Stimulated activated CD4-positive, alpha-beta T cell treated with anti-CD3 and anti-CD28 coated beads, Interleukin-4, amount 100 ng/mL, for 4 hours (primary cell): Measurements from ENCODE around the gene MRGPRE.
"Not testable (repeated sequence)": the region's sequence is repeated elsewhere in the genome, so short reads cannot be mapped to it uniquely, and the experiment has no call there.

Source experiments
- DNase-seq, 2 experiments: peaks; one replicate each; pipeline ENCODE4 v3.0.0-alpha.2; 2020

Gene MRGPRE, protein sequence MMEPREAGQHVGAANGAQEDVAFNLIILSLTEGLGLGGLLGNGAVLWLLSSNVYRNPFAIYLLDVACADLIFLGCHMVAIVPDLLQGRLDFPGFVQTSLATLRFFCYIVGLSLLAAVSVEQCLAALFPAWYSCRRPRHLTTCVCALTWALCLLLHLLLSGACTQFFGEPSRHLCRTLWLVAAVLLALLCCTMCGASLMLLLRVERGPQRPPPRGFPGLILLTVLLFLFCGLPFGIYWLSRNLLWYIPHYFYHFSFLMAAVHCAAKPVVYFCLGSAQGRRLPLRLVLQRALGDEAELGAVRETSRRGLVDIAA

DNA sequence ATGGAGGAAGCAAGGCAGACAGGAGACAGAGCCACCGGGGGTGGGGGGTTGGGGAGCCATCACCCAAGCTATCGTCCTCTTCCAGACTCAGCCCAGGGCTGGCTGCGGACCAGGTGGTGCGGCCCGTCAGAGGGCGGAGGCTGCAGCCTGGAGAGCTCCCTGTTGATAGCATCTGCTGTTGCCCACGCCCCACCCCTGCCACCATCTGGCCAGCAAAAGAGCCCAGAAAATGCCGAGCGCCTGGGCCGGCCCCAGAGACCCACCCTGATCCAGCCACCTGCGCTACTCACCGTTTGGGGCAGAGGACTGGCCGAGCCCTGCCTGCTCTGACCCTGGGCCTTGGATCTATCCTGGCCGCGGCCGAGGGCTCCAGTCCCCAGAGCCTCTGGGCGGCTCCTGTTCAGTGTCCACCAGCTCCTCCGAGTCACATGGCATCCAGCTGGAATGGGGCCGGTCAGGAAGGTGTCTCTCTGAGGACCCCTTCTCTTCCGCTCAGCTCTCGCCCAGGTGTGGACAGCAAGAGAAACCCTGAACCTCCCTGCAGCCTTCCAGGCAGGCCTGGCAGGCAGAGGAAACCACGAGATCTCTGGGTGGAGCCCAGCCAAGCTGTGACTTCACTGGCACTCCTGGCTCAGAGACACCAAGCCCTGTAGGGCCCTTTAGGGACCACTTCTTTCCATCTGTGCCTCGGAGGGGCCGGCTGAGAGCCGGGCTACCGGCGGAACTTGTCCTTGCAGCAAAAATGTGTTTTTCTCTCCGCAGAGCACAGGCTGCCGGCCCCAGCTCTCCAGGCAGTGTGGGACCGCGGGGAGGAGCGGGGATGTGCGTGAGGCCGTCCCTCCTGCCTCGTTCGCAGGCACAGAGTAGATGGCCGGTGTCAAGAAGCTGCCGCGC, at the start of gene MRGPRE:
MRGPRE (minus strand) TSS at position 567 of the 894 bp plus-strand sequence. CDS start 3,618 bp downstream, outside the sequence.
- DNase-seq: no peak

- DNase-seq: not testable (repeated sequence)
Observed at GRCh38 chr11:3281146-3281545, 48.9 kb upstream of the MRGPRE start.

GRCh38 chr11:3280662-3281061, 48.4 kb upstream of the MRGPRE start:
- DNase-seq: not testable (repeated sequence)

DNA sequence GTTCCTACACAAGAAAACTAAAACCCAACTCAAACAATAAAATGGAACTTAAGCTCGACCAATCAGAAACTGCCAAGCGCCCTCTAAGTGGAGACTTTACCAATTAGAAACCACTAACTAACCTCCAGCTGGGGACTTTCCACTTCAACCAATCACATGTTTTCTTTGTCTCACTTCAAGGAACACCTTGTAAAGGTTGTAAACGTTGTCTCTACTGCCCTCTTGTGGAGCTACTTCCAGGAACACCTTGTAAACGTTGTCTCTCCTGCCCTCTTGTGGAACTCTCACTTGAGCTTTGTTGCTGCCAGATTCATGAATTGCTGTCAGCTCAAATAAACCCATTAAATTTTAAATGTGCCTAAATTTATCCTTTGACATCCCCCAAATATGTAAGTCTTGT, 46.7 kb upstream of the MRGPRE start:
- not testable (repeated sequence) for DNase-seq

DNA sequence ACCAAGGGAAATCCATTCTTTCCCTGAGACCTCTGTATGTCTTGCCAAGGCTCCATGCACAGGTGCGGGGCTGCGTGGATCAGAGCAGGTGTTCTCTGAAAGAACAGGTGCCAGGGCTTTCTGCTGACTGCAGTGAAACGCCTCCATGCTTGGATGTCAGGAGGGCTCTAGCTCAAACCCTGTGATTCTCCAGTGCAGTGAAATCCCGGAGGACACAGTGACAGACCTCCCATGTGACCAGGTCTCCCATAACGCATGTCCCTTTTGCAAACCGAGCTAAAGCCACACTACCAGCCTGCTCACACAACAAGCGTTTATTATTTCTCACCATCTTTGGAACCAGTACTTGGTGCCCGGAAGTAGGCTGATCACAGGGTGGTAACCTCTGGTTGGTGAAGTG, 41.4 kb upstream of the MRGPRE start:
- DNase-seq: not testable (repeated sequence)

GRCh38 chr11:3262548-3262947, 30.3 kb upstream of the MRGPRE start:
- DNase-seq: not testable (repeated sequence)

GRCh38 chr11:3261831-3262230, 29.6 kb upstream of the MRGPRE start:
- not testable (repeated sequence) for DNase-seq

DNA sequence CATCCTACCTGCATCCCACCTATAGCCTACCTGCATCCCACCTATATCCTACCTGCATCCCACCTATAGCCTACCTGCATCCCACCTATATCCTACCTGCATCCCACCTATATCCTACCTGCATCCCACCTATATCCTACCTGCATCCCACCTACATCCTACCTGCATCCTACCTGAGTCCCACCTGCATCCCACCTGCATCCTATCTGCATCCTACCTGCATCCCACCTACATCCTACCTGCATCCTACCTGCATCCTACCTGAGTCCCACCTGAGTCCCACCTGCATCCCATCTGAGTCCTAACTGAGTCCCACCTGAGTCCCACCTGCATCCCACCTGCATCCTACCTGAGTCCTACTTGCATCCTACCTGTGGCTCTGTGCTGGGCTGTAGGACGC, 25.3 kb upstream of the MRGPRE start:
- not testable (repeated sequence) for DNase-seq

GRCh38 chr11:3255241-3255640, 23.0 kb upstream of the MRGPRE start:
- DNase-seq: not testable (repeated sequence)

GRCh38 chr11:3254773-3255172, 22.6 kb upstream of the MRGPRE start:
- DNase-seq: not testable (repeated sequence)

DNA sequence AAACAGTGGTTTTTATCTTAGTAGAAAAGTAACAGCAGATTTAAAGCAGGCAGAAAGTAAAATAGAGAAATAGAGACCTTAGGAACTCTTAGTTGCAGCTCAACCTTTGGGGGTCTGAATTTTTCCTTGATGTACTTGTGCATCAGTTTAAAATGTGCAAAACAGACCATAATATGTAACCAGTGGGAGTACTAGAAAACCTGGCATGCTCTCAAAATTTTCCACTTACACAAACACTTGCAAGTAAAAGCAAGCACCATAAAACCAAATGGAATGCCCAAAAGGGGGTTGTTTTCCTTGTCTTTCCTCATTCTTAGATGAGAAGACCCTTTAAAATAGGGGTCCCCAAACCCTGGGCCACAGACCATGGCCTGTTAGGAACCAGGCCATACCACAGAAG, 12.9 kb upstream of the MRGPRE start:
- DNase-seq: no peak

- DNase-seq: no peak
Observed at GRCh38 chr11:3243880-3244279, 11.7 kb upstream of the MRGPRE start.

- no peak for DNase-seq
Observed at GRCh38 chr11:3237119-3237518, 4.9 kb upstream of the MRGPRE start.

DNA sequence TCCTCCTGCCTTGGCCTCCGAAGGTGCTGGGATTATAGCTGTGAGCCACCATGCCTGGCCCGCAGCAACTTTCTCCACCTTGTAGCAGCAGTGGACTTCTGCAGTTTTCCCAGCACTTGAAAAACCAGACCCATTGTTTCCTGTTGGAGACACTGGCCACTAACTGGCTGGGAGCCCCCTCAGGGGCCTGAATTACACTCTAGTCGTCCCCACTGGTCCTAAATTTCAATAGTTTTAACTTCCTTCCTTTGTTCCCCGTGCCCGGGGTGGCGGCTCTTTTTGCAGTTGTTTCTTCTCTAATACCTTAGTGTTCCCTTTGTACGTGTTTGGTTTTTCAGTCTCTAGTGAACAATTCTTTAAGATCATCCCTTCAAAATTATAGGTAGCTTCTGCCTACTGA, 2.6 kb upstream of the MRGPRE start:
- no peak for DNase-seq

DNA sequence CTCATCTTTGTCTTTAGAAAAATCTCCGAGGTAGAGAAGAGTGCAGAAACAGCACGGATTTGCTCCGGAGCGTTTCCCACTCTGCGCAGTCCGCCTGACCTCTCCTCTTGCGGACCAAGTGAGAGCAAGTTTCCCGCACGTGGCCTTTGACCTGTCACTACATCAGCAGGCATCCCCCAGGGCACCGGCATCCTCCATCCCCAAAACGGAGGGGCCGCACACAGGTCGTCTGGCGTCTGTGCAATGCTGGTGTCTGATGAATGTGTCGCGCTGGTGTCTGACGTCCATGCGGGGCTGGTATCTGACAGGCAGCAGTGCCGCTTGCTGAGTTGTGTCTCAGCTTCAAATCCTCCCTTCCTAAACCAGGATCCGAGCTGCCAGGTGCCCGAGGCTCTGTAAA, 739 bp upstream of the MRGPRE start:
- no peak for DNase-seq

DNA sequence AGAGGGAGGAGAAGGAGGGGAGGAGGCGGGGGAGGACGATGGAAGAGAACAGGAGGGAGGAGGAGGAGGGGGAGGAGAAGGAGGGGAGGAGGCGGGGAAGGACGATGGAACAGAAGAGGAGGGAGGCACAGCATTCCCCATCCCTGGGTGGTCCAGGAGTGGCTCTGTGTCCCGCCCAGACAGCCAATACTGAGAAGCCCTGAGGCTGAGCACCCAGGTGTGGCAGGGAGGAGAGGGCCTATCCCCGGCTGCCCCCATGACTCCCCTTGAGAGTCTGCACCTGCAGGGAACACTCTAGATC, 717 bp downstream of the MRGPRE start:
- DNase-seq: no peak

DNA sequence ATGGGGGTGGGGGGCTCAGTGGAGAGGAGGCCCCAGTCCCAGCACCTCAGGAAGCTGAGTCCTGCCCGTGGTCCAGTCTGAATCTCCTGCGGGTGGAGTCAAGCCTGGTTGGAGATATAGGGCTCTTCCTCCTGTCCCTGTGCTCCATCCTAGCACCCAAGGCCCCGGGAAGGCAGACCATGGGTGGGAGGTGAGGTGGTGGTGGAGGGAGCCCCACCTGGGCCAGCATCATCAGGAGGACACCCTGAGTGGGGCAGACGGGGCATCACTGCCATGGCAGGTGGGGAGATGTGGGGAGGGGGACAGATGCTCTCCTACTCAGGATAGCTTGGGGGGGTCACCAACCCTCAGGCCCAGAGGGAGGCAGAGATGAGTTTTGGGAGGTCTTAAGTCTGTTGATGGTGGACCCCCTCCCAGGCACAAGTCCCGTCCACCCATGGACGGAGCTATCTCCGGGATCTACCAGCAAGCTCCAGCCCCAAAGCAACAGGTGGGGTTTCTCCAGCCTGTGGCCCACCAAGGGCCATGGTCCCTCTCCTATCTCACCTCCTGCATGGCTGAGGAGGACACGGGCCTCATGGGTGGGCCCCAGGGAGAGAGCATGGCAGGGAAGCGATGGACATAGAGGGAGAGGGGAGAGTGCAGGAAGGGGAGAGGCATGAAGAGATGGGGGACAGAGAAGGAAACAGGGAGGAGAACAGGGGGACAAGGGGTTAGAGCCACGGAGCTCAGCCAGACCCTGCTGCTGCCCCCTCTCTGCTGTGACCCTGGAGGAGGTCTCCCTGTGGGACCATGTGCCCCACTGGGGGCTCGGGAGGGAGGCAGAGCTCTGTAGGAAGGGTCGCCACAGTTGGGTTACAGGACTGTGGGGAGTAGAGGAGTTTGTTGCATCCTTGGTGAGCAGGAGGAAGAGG, 1.3 kb downstream of the MRGPRE start:
- no peak for DNase-seq

- no peak for DNase-seq
Observed at GRCh38 chr11:3229673-3230630, 2.3 kb downstream of the MRGPRE start.

DNA sequence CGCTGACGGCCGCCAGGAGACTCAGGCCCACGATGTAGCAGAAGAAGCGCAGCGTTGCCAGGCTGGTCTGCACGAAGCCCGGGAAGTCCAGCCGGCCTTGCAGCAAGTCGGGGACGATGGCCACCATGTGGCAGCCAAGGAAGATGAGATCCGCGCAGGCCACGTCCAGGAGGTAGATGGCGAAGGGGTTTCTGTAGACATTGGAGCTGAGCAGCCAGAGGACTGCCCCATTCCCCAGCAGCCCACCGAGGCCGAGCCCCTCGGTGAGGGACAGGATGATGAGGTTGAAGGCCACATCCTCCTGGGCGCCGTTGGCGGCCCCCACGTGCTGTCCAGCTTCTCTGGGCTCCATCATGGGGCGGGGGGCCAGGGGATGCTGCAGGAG, 3.8 kb downstream of the MRGPRE start:
- DNase-seq: no peak

GRCh38 chr11:3227568-3228444, 4.4 kb downstream of the MRGPRE start:
- DNase-seq: no peak
